Panc1 (cell line): ENCODE measurements around the gene DNMT3A.

Source experiments
- POLR2AphosphoS5 ChIP-seq: IDR thresholded peaks from 2 replicates; pipeline ENCODE4 v1.6.1; 2012; ENCODE audit warnings: mild to moderate bottlenecking, low read depth, low read length, moderate library complexity
- SIN3A ChIP-seq: IDR thresholded peaks from 2 replicates; pipeline ENCODE4 v1.6.1; 2012; ENCODE audit warnings: low read depth, mild to moderate bottlenecking, low read length, moderate library complexity, borderline replicate concordance; ENCODE audit not compliant: insufficient read depth
- TF ChIP-seq, protein P1 (sequence below): fragments of 450-650 bp; IDR thresholded peaks from 2 replicates; pipeline ENCODE4 v1.5.1; 2017; ENCODE audit warnings: mild to moderate bottlenecking
- TF ChIP-seq, protein P2 (sequence below), 2 experiments: IDR thresholded peaks; 2 replicates each; pipeline ENCODE4 v1.6.1; 2011 to 2012; ENCODE audit warnings: low read depth in 2 of 2, control low read depth in 1 of 2, low read length in 1 of 2, mild to moderate bottlenecking in 1 of 2, moderate library complexity in 1 of 2; ENCODE audit not compliant: insufficient read depth in 1 of 2

DNA sequence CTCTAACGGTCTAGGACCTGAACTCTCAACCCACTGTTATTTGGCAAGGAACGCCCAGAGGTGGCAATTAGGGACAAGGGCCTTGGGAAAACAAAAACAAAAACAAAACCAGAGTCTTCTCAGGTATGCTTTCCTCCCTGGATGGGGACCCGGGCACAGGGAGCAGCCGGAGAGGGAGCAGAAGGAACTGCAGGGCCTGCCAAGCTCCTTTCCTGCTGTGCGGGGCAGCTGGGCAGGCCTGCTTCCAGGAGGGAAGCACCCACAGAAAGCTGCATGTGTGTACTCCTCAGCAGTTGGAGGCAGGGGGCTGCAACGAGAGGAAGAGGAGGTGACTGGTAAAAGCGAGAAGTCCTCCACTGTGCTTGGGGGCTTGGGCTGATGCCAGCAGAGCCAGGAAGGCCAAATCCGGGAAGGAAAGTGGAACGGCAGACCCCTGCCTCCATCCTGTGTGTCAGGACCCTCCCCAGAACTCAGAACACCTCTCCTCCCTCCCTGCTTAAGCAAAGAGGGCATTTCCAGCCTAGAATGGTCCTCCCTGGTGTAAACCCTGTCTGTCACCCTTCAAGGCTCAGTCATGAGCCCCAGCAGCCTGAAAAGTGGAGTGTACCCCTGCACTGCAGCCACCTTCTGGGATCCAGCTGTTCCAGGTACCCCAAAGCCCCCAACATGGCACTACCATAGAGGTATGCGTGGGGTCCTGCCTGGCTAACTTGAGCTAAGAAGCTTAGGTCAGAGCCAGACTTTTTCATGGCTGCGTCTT, 56.3 kb downstream of the DNMT3A start:
- TF ChIP-seq, protein P1, sequence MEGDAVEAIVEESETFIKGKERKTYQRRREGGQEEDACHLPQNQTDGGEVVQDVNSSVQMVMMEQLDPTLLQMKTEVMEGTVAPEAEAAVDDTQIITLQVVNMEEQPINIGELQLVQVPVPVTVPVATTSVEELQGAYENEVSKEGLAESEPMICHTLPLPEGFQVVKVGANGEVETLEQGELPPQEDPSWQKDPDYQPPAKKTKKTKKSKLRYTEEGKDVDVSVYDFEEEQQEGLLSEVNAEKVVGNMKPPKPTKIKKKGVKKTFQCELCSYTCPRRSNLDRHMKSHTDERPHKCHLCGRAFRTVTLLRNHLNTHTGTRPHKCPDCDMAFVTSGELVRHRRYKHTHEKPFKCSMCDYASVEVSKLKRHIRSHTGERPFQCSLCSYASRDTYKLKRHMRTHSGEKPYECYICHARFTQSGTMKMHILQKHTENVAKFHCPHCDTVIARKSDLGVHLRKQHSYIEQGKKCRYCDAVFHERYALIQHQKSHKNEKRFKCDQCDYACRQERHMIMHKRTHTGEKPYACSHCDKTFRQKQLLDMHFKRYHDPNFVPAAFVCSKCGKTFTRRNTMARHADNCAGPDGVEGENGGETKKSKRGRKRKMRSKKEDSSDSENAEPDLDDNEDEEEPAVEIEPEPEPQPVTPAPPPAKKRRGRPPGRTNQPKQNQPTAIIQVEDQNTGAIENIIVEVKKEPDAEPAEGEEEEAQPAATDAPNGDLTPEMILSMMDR: no peak
- TF ChIP-seq POLR2AphosphoS5 (no peak), SIN3A (no peak)
- TF ChIP-seq, protein P2, sequence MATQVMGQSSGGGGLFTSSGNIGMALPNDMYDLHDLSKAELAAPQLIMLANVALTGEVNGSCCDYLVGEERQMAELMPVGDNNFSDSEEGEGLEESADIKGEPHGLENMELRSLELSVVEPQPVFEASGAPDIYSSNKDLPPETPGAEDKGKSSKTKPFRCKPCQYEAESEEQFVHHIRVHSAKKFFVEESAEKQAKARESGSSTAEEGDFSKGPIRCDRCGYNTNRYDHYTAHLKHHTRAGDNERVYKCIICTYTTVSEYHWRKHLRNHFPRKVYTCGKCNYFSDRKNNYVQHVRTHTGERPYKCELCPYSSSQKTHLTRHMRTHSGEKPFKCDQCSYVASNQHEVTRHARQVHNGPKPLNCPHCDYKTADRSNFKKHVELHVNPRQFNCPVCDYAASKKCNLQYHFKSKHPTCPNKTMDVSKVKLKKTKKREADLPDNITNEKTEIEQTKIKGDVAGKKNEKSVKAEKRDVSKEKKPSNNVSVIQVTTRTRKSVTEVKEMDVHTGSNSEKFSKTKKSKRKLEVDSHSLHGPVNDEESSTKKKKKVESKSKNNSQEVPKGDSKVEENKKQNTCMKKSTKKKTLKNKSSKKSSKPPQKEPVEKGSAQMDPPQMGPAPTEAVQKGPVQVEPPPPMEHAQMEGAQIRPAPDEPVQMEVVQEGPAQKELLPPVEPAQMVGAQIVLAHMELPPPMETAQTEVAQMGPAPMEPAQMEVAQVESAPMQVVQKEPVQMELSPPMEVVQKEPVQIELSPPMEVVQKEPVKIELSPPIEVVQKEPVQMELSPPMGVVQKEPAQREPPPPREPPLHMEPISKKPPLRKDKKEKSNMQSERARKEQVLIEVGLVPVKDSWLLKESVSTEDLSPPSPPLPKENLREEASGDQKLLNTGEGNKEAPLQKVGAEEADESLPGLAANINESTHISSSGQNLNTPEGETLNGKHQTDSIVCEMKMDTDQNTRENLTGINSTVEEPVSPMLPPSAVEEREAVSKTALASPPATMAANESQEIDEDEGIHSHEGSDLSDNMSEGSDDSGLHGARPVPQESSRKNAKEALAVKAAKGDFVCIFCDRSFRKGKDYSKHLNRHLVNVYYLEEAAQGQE (IDR thresholded peaks at IDR 0.05; ENCODE audit: insufficient read depth in 1 of 2, low read depth in 2 of 2, low read length in 1 of 2): no peak
